Endothelial cell of umbilical vein (primary cell): Measurements from ENCODE around the gene NFATC3. TPM values are rescaled to one million over a fixed set of nuclear protein-coding genes. Genes with fewer than 3 reads are reported as not detected.

ENCODE experiments used
- BruUV-seq: library from RNA; stranded (reverse); fragments of 400-500 nt; replicated peaks from 2 replicates; lab custom pipeline; 2021; lab: Mats Ljungman, UMichigan
- CTCF ChIA-PET: fragments of 300-600, 350-600 bp; sonication (Branson Sonifier 250); formaldehyde crosslinking; loops from one replicate; lab custom pipeline; 2021; ENCODE audit warnings: antibody characterized with exemption, inconsistent platforms; lab: Charles Lee
- POLR2A ChIA-PET: fragments of 300-600, 350-600 bp; sonication (Branson Sonifier 250); formaldehyde crosslinking; loops from one replicate; lab custom pipeline; 2021; ENCODE audit warnings: antibody characterized with exemption, inconsistent platforms; lab: Charles Lee
- DNase-seq: peaks from one replicate; pipeline ENCODE4 v3.0.0-alpha.2; 2011; ENCODE audit warnings: low read depth, low spot score
- FAIRE-seq: peaks from 2 replicates; lab custom pipeline; 2011; peaks lifted over from hg19 to GRCh38; lab: Jason Lieb, UNC
- H2AFZ ChIP-seq: 2 replicates; pipeline ENCODE4 v1.6.0; 2012; ENCODE audit warnings: low read depth, low read length, control low read depth, inconsistent platforms
- H3K27ac ChIP-seq: 2 replicates; pipeline ENCODE4 v1.5.1; 2011; ENCODE audit warnings: low read depth, mild to moderate bottlenecking, control low read depth, low read length, moderate library complexity; ENCODE audit not compliant: insufficient read depth
- H3K27me3 ChIP-seq, 2 experiments: 2 replicates each; pipeline versions ENCODE4 v1.6.0 to v1.6.1; 2011; ENCODE audit warnings: low read length in 2 of 2, mixed read lengths in 1 of 2; ENCODE audit not compliant: control insufficient read depth in 2 of 2, insufficient read depth in 2 of 2
- H3K36me3 ChIP-seq, 2 experiments: 2 replicates in 1 of 2; 3 replicates in 1 of 2; pipeline ENCODE4 v1.5.1; 2011; ENCODE audit warnings: low read length in 2 of 2, mild to moderate bottlenecking in 1 of 2, moderate library complexity in 1 of 2; ENCODE audit not compliant: control insufficient read depth in 2 of 2, insufficient read depth in 2 of 2; ENCODE audit errors: extremely low read depth in 1 of 2
- H3K4me1 ChIP-seq: 3 replicates; pipeline ENCODE4 v1.5.1; 2011; ENCODE audit warnings: mild to moderate bottlenecking, low read length; ENCODE audit not compliant: control insufficient read depth, insufficient read depth; ENCODE audit errors: extremely low read depth
- H3K4me2 ChIP-seq: 2 replicates; pipeline ENCODE4 v1.6.1; 2011; ENCODE audit warnings: low read length, control low read depth, mixed read lengths; ENCODE audit not compliant: insufficient read depth
- H3K4me3 ChIP-seq, 3 experiments: fragments of 200-600 bp in 1 of 3; sonication (generic), shearing (Covaris generic) in 1 of 3; replicated peaks in 1 of 3; 2 replicates each; pipeline ENCODE4 v1.5.1; 2011 to 2016; ENCODE audit warnings: control low read depth in 3 of 3, low read length in 3 of 3, mild to moderate bottlenecking in 2 of 3, inconsistent platforms in 1 of 3, low read depth in 1 of 3, moderate library complexity in 1 of 3; ENCODE audit not compliant: insufficient read depth in 1 of 3
- H3K79me2 ChIP-seq: 2 replicates; pipeline ENCODE4 v1.6.0; 2012; ENCODE audit warnings: low read length, inconsistent platforms; ENCODE audit not compliant: control insufficient read depth, insufficient read depth
- H3K9ac ChIP-seq: replicated peaks from 2 replicates; pipeline ENCODE3; 2011; ENCODE audit warnings: low read length, control low read depth; ENCODE audit not compliant: insufficient read depth; ENCODE audit errors: extremely low read depth
- H3K9me1 ChIP-seq: replicated peaks from 3 replicates; pipeline ENCODE4 v1.6.0; 2011; ENCODE audit warnings: mild to moderate bottlenecking, low read length; ENCODE audit not compliant: control insufficient read depth, insufficient read depth; ENCODE audit errors: extremely low read depth
- H3K9me3 ChIP-seq: replicated peaks from 2 replicates; pipeline ENCODE4 v1.5.1; 2012; ENCODE audit warnings: low read length, inconsistent platforms; ENCODE audit not compliant: control insufficient read depth, insufficient read depth
- H4K20me1 ChIP-seq: replicated peaks from 2 replicates; pipeline ENCODE3; 2011; ENCODE audit warnings: mild to moderate bottlenecking, low read length; ENCODE audit not compliant: control insufficient read depth, insufficient read depth; ENCODE audit errors: extremely low read depth
- EZH2 ChIP-seq: IDR thresholded peaks from 2 replicates; pipeline ENCODE4 v1.6.1; 2012; ENCODE audit warnings: borderline replicate concordance, low read depth, mild to moderate bottlenecking, moderate library complexity, low read length, inconsistent platforms; ENCODE audit not compliant: severe bottlenecking
- FOS ChIP-seq: IDR thresholded peaks from 2 replicates; pipeline ENCODE4 v1.6.1; 2011; ENCODE audit warnings: mild to moderate bottlenecking, low read length, moderate library complexity, borderline replicate concordance; ENCODE audit not compliant: insufficient read depth
- GATA2 ChIP-seq: IDR thresholded peaks from 2 replicates; pipeline ENCODE4 v1.7.0; 2011; ENCODE audit warnings: low read depth, mild to moderate bottlenecking, moderate library complexity, mixed read lengths, low read length; ENCODE audit not compliant: insufficient read length, insufficient read depth
- JUN ChIP-seq: IDR thresholded peaks from 2 replicates; pipeline ENCODE4 v1.6.1; 2011; ENCODE audit warnings: borderline replicate concordance, low read depth; ENCODE audit not compliant: insufficient read length, insufficient read depth
- MYC ChIP-seq: IDR thresholded peaks from one replicate; pipeline ENCODE4 v1.6.1; 2011; ENCODE audit warnings: mild to moderate bottlenecking, low read depth, low read length
- POLR2A ChIP-seq: IDR thresholded peaks from 2 replicates; pipeline ENCODE4 v1.6.1; 2012; ENCODE audit warnings: low read depth, mild to moderate bottlenecking, control low read depth, low read length
- POLR2AphosphoS5 ChIP-seq: IDR thresholded peaks from 2 replicates; pipeline ENCODE4 v1.6.1; 2012; ENCODE audit warnings: low read depth, mild to moderate bottlenecking, control low read depth, low read length, moderate library complexity; ENCODE audit not compliant: insufficient read depth
- dilution Hi-C: fragments of 300-500 bp; cut with MboI; formaldehyde crosslinking; loops from one replicate; pipeline ENCODE4 v1.15.0; 2019; ENCODE audit warnings: low sequenced_read_pairs; ENCODE audit not compliant: extremely low pct_ligation_motif_present
- intact Hi-C: fragments of 100-400 bp; cut with micrococcal nuclease; formaldehyde crosslinking; loops from one replicate; pipeline ENCODE4 v1.10.0; 2022
- polyA plus RNA-seq, 4 experiments: library from polyadenylated mRNA; depleted of rRNA in 3 of 4; stranded (reverse) in 3 of 4; unstranded in 1 of 4; fragments of >200 nt; gene quantifications; 2 replicates each; pipeline versions ENCODE4 v1.2.1 to v1.2.3, GENCODE V29; 2011 to 2012; ENCODE audit warnings: missing spikeins in 1 of 4
- total RNA-seq: library from RNA; stranded (reverse); gene quantifications from 2 replicates; pipeline ENCODE4 v1.2.3, GENCODE V29; 2021
- TF ChIP-seq, protein P1 (sequence below): IDR thresholded peaks from 2 replicates; pipeline ENCODE4 v1.6.1; 2011; ENCODE audit not compliant: insufficient read depth, insufficient read length
- TF ChIP-seq, protein P2 (sequence below), 2 donors: IDR thresholded peaks; 1 replicate in 1 of 2; 2 replicates in 1 of 2; pipeline ENCODE4 v1.5.1; 2011; ENCODE audit warnings: low read length in 2 of 2, mild to moderate bottlenecking in 2 of 2, moderate library complexity in 2 of 2, control low read depth in 1 of 2, inconsistent platforms in 1 of 2, low read depth in 1 of 2; ENCODE audit not compliant: insufficient read depth in 1 of 2; ENCODE audit errors: extremely low read depth in 1 of 2

The NFATC3 gene
- total and polyA plus RNA-seq, 2 donors (not counting 3 experiments of a cell fraction or from before 2014, with no cell fraction given), result 15.6 to 33.1 TPM

- Histone ChIP-seq H3K9me1 (no peaks in the 10 kb centered on the region), H3K4me1 (peaks cover 12% of the 10 kb centered on the region), H3K27me3 (no peaks in the 10 kb centered on the region), H3K4me2 (no peak overlapping the region), H3K27ac (no peak overlapping the region), H3K4me3 (no peak overlapping the region), H3K9me3 (no peaks in the 10 kb centered on the region), H3K79me2 (peaks cover 2% of the 10 kb centered on the region), H2AFZ (no peak overlapping the region), H3K36me3 (peaks cover 0 to 23% of the 10 kb centered on the region in 2 experiments), H4K20me1 (no peaks in the 10 kb centered on the region), H3K9ac (no peak overlapping the region)
- dilution Hi-C loops, result no loop called here
- intact Hi-C loops, result no loop called here
- BruUV-seq, result no TSS peak
- ChIA-PET CTCF (interaction anchor here (0.8 to 6.3 kb wide), 6 partner anchors 10 to 70 kb away, joined by 3 to 212 read pairs (median 25); partner anchors contain the start of genes PLA2G15, PRMT7 and SLC7A6OS), POLR2A (no interaction called here)
- FAIRE-seq (no peak), DNase-seq (no peak)
- TF ChIP-seq, protein P1, sequence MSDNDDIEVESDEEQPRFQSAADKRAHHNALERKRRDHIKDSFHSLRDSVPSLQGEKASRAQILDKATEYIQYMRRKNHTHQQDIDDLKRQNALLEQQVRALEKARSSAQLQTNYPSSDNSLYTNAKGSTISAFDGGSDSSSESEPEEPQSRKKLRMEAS, result no peak
- TF ChIP-seq POLR2AphosphoS5 (no peak), POLR2A (no peak), GATA2 (no peak), MYC (no peak), JUN (no peak), FOS (no peak), EZH2 (no peak)
- TF ChIP-seq, protein P2, sequence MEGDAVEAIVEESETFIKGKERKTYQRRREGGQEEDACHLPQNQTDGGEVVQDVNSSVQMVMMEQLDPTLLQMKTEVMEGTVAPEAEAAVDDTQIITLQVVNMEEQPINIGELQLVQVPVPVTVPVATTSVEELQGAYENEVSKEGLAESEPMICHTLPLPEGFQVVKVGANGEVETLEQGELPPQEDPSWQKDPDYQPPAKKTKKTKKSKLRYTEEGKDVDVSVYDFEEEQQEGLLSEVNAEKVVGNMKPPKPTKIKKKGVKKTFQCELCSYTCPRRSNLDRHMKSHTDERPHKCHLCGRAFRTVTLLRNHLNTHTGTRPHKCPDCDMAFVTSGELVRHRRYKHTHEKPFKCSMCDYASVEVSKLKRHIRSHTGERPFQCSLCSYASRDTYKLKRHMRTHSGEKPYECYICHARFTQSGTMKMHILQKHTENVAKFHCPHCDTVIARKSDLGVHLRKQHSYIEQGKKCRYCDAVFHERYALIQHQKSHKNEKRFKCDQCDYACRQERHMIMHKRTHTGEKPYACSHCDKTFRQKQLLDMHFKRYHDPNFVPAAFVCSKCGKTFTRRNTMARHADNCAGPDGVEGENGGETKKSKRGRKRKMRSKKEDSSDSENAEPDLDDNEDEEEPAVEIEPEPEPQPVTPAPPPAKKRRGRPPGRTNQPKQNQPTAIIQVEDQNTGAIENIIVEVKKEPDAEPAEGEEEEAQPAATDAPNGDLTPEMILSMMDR (IDR thresholded peaks at IDR 0.05; ENCODE audit: extremely low read depth in 1 of 2, insufficient read depth in 1 of 2, low read depth in 1 of 2, low read length in 2 of 2), result no peak
Observed at GRCh38 chr16:68259007-68259825, 174.0 kb downstream of the NFATC3 start.
